SK-N-SH treated with all-trans-retinoic acid at 6 μM for 48 hours (cell line): ENCODE measurements around the gene PIWIL4.
"Not testable (repeated sequence)": the region's sequence is repeated elsewhere in the genome, so short reads cannot be mapped to it uniquely, and the experiment has no call there.

Experiments
- OSR1 ChIP-seq: fragments of 250-450 bp; sonication (Bioruptor Pico); IDR thresholded peaks from 2 replicates; pipeline ENCODE4 v1.8.0; 2022; ENCODE audit warnings: moderate library complexity, mild to moderate bottlenecking, inconsistent platforms
- PPARA ChIP-seq: fragments of 250-450 bp; sonication (Bioruptor Pico); IDR thresholded peaks from 2 replicates; pipeline ENCODE4 v1.5.0; 2020; ENCODE audit warnings: mild to moderate bottlenecking, borderline replicate concordance
- ZNF70 ChIP-seq: fragments of 450-650 bp; formaldehyde crosslinking; IDR thresholded peaks from 2 replicates; pipeline ENCODE4 v1.5.0; 2020; ENCODE audit warnings: mild to moderate bottlenecking, moderate library complexity
- TF ChIP-seq, protein P1 (sequence below): fragments of 250-450 bp; sonication (Bioruptor Pico); IDR thresholded peaks from 2 replicates; pipeline ENCODE4 v1.5.0; 2020; ENCODE audit warnings: mild to moderate bottlenecking, moderate library complexity
- TF ChIP-seq, protein P2 (sequence below): fragments of 250-450 bp; sonication (Bioruptor Pico); IDR thresholded peaks from 2 replicates; pipeline ENCODE4 v1.5.1; 2020; ENCODE audit warnings: low read depth, mild to moderate bottlenecking, moderate library complexity

DNA sequence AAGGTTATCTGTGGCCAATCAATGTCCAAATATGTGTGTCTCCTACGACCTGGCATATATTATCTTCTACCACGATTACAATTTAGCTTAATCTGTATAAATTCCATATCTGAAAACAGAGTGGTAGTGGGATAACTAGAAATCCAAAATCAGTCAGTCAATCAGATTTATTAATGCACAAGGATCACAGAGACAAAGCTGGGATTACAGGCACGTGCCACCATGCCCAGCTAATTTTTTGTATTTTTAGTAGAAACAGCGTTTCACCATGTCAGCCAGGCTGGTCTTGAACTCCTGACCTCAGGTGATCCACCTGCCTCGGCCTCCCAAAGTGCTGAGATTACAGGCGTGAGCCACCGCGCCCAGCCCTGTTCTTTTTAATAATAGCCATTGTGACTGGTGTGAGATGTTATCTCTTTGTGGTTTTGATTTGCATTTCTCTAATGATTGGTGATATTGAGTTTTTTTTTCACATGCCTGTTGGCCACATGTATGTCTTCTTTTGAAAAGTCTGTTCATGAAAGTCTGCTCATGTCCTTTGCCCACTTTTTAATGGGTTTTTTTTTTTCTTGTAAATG is 11.3 kb upstream of the PIWIL4 start:
- TF ChIP-seq PPARA, ZNF70, OSR1 (CRISPR knock-in tag): not testable (repeated sequence)
- TF ChIP-seq, protein P1, sequence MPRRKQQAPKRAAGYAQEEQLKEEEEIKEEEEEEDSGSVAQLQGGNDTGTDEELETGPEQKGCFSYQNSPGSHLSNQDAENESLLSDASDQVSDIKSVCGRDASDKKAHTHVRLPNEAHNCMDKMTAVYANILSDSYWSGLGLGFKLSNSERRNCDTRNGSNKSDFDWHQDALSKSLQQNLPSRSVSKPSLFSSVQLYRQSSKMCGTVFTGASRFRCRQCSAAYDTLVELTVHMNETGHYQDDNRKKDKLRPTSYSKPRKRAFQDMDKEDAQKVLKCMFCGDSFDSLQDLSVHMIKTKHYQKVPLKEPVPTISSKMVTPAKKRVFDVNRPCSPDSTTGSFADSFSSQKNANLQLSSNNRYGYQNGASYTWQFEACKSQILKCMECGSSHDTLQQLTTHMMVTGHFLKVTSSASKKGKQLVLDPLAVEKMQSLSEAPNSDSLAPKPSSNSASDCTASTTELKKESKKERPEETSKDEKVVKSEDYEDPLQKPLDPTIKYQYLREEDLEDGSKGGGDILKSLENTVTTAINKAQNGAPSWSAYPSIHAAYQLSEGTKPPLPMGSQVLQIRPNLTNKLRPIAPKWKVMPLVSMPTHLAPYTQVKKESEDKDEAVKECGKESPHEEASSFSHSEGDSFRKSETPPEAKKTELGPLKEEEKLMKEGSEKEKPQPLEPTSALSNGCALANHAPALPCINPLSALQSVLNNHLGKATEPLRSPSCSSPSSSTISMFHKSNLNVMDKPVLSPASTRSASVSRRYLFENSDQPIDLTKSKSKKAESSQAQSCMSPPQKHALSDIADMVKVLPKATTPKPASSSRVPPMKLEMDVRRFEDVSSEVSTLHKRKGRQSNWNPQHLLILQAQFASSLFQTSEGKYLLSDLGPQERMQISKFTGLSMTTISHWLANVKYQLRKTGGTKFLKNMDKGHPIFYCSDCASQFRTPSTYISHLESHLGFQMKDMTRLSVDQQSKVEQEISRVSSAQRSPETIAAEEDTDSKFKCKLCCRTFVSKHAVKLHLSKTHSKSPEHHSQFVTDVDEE (CRISPR knock-in tag): not testable (repeated sequence)
- TF ChIP-seq, protein P2, sequence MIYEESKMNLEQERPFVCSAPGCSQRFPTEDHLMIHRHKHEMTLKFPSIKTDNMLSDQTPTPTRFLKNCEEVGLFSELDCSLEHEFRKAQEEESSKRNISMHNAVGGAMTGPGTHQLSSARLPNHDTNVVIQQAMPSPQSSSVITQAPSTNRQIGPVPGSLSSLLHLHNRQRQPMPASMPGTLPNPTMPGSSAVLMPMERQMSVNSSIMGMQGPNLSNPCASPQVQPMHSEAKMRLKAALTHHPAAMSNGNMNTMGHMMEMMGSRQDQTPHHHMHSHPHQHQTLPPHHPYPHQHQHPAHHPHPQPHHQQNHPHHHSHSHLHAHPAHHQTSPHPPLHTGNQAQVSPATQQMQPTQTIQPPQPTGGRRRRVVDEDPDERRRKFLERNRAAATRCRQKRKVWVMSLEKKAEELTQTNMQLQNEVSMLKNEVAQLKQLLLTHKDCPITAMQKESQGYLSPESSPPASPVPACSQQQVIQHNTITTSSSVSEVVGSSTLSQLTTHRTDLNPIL (CRISPR knock-in tag): not testable (repeated sequence)
